Measurements from ENCODE around the gene SMOC2.

Gene SMOC2

DNA sequence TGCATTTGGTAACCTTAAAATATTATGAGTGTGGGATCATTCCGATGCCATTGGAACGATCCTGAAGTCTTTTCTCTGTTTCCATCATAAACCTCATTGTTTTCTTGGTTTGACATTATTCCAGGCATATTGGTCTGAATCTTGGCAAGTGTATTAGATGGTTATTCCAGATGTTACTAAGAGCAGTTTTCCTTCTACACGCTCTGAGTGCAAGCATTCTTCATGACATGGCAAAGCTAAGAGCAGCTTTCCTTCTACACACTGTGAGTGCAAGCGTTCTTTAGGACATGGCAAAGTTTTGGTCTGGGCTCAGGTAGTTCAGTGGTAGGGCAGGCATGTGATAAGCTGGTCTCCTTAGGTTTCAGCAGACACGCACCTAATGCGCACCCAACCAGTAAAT lies 53.0 kb downstream of the SMOC2 start:
- DNase-seq: no peak

- no peak for DNase-seq
Observed at GRCh38 chr6:168494726-168495125, 53.7 kb downstream of the SMOC2 start.

- no peak for DNase-seq
Observed at GRCh38 chr6:168495133-168495532, 54.1 kb downstream of the SMOC2 start.

- no peak for DNase-seq
Observed at GRCh38 chr6:168495636-168496035, 54.7 kb downstream of the SMOC2 start.

- no peak for DNase-seq
Observed at GRCh38 chr6:168496139-168496996, 55.4 kb downstream of the SMOC2 start.

- no peak for DNase-seq
Observed at GRCh38 chr6:168496997-168497331, 56.0 kb downstream of the SMOC2 start.

DNA sequence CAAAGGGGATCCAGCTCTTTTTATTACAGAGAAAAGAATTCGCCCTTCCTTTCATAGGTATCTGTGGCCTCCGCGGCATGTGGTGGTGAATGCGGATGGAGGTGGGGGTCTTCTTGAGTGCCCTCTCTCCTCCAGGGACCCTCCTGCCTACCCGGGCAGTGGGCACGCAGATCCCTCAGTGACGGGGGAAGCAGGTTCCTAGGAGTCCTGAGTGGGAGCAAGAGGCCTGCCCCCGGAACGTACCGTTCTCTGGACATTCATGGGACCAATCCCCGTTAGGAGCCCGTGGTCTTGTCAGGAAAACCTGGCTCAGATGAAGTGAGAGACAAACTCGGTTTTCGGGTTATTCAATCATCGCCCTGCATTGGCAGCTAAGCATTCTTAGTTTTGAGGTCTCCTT lies 56.4 kb downstream of the SMOC2 start:
- DNase-seq: no peak

- no peak for DNase-seq
Observed at GRCh38 chr6:168498161-168498843, 57.3 kb downstream of the SMOC2 start.

DNA sequence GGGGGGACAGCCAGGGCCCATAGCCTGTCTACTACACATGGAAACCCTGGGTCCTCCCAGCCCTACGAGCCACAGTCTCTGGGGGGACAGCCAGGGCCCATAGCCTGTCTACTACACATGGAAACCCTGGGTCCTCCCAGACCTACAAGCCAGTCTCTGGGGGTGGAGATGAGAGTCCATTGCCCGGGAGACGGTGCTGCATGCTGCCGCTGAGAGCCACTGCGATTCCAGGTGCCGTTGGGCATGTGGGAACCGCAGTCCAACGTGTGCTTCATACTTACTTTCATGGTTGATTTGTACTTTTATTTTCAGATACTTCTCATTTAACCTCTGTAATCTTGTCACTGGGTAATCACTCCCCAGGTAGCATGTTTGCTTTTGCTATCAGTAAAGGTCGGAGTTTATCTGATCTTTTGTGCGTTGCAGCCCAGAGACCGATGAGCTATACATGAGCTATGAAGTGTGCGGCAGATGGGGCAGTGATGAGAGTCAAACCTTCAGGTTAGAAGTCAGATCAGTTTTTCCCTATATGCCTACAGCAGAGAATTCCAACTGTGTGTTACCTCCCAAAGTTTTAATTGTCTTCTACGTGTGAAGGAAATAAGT lies 58.2 kb downstream of the SMOC2 start:
- no peak for DNase-seq

DNA sequence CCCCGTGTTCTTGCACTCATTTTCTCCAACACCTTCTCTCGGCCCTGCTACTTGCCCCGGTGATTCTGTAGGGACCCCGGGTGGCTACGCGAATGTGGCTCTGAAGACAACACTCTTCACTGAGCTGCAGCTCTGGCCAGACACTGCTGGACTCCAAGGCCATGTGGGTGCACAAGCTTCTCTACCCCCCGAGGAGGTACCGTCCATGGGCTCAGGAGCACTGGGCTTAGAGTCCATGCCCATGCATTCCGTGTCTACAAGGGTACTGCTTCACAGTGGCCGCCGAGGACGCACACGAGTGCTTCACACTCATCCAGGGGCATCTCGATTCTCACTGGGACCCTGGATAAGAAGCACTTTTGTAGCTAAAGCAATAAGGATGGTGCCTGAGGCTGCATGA lies 59.5 kb downstream of the SMOC2 start:
- no peak for DNase-seq

DNA sequence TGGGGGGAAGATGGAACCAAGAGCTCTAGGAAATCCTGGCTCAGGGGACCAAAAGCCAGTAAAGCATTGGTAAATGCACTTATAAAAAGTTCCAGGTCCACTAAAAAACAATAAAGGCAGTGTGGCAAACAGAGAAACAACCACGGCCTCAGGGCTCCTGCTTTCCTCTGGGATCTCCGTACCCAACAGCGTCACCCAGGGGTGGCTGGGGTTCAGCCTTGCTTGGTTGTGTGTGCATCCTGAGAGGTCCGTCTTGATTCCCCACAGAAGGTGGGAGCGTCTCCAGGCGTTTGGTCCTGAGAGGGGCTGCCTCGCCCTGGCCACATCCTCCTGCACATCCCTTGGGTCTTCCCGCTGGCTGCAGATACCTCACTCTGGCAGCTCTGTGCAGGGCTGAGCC lies 60.6 kb downstream of the SMOC2 start:
- no peak for DNase-seq

- no peak for DNase-seq
Observed at GRCh38 chr6:168504366-168504765, 63.4 kb downstream of the SMOC2 start.

DNA sequence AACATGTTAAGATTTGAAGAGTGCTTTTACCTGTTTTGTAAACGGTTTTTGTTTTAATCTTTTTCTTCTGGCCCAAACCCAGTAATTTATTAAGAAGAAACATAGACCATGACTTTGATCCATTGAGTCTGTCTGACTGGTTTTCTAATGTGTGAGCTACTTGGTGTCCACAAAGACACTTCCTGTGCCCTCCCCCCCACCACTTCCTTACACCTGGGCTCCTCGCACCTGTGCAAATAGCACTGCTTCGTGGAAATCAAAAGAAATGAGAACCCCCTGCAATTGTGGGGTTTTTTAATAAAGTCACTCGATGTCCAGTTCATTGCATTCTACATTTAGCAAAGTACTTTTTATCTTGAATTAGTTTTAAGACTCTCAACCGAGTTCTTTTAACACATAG lies 65.5 kb downstream of the SMOC2 start:
- no peak for DNase-seq

GRCh38 chr6:168507297-168507696 lies 66.3 kb downstream of the SMOC2 start:
- no peak for DNase-seq

- no peak for DNase-seq
Observed at GRCh38 chr6:168507730-168508129, 66.7 kb downstream of the SMOC2 start.

DNA sequence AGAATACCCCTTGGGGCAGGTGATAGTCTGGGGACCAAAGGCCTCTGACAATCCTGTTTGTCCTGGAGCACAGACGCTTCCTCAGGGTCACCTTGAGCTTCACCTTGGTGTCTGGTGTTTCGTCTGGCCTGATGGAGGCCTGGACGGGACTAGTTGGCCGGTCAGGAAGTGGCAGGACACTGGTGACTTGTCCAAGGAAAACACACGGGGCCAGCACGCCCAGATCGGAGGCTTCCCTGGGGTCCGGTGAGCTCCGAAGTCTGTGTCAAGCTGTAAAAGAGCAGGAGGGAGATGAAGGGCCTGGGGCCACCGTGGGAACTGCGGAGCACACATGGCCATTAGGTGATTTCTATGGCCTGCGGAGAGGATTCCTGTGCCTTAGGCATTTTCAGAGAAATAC lies 67.9 kb downstream of the SMOC2 start:
- no peak for DNase-seq

DNA sequence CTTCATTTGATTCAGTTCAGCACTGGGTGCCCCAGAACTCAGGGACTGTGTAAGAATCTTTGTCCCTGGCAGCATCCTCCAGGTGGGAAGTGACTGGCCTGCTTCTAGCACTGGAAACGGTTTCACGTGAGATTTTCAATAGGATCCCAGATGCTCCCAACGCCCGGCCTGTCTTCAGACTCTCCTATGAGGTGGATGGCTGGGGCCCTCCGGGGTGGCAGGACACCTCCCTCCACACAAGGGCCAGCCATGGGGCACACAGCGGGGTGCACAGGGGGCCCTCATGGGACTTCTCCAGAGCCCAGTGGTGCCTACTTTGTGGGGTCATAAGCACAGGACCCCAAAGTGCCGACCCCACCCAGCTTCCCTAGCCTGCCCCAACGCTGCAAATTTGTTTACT lies 72.8 kb downstream of the SMOC2 start:
- no peak for DNase-seq

DNA sequence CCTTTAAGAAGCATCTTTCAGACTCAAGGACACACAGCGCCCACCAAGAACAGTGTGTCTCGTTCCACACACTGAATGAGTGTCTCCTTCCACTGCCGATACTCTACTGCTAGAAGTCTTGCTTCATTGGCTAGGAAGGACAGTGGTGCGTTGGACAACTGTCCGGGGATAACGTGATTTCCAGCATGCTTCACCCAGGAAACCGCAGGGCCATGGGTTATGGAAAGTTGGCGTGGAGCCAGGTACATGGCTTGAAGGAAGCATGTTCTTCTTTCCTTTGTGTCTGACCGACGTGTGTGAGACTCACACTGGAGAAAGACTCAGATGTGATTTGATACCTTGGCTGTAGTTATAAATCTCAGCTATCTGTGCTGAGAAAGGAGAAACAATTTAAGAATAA lies 73.2 kb downstream of the SMOC2 start:
- no peak for DNase-seq

DNA sequence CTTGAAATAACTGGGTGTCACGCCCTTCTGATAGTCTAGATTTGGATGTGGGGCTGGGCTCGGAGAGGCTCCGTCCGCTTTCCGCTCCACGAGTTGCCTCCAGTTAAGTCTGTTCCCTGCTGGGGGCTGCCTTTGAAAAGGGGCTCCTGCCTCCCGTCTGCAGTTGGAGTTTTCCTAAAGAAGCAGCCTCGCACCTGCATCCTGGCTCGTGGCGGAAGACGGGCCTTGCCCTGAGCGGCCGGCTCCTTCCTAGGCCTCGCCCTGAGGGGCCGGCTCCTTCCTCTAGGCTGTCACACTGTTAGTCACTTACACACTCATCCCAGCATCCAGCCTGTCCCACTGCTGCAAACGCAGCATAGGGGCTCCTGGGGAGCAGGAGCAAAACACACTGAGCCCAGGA lies 74.4 kb downstream of the SMOC2 start:
- DNase-seq: no peak

DNA sequence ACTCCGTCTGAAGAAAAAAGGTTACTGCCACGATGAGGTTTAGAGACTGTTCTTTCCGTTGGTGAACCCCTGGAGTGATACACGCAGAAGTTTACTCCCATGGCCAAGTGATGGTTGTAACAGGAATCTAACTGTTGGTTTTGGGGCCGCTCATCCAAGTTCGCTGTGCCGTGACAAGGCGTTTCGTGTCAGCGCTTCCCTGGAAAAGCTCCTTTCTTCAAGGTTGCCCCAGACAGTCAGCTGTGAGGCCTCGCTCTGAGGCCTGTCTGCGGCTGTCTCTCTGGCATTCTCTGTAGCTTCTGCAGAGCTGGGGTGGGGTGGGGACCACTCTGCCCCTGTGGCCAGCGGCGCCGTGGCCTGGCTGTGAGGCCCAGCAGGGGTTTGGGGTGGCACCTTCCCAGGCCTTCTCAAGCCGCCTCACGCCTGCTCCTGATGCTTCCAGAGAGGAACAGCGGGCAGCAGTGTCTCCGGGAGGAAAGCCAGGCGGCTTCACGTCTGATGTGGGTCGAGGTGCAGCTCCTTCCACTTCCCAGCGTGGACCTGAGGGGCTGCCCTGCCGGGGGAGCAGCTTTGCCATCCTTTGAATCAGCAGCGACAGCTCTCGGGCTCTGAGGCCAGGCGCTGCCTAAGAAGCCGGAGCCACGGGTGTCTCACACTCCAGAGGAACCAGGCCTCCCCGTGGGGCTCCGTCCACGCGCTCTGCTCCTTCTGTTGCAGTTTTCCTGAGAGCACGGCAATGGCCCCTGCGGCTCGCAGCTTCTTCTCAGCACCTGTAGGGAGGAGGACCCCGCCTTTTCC lies 76.2 kb downstream of the SMOC2 start:
- DNase-seq: no peak

GRCh38 chr6:168517742-168518347 lies 76.9 kb downstream of the SMOC2 start:
- DNase-seq: no peak

DNA sequence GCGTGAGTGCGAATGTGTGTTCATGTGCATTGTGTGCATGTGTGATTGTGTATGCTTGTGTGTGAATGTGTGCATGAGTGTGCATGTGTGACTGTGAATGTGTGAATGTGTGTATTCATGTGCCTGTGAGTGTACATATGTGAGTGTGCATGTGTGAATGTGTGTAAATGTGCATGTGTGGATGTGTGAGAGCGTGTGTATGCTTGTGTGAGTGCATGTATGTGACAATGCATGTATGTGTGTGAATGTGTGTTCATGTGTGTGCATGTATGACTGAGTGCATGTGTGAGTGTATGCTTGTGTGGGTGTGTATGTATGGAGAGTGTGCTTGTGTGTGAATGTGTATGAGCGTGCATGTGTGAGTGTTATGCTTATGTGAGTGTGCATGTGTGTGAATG lies 77.4 kb downstream of the SMOC2 start:
- no peak for DNase-seq

GRCh38 chr6:168518867-168519266 lies 77.9 kb downstream of the SMOC2 start:
- no peak for DNase-seq
